Fibroblast of lung (primary cell): ENCODE data around the gene IFNA16.

Experiments used
- CTCF ChIP-seq, 2 donors: IDR thresholded peaks in 1 of 2; conservative IDR thresholded peaks in 1 of 2; 1 replicate in 1 of 2; 2 replicates in 1 of 2; pipeline ENCODE4 v1.5.1; 2011 to 2012; ENCODE audit warnings: low read length in 2 of 2, control low read depth in 1 of 2, inconsistent platforms in 1 of 2, low read depth in 1 of 2, mild to moderate bottlenecking in 1 of 2
- EZH2 ChIP-seq: IDR thresholded peaks from 2 replicates; pipeline ENCODE4 v1.5.1; 2012; ENCODE audit warnings: low read length, control low read depth, mild to moderate bottlenecking; ENCODE audit errors: missing control alignments

GRCh38 chr9:21228122-21228521, 11.0 kb upstream of the IFNA16 start, which contains the start of gene IFNA17:
- TF ChIP-seq CTCF (conservative IDR thresholded peaks at IDR 0.05 in 1 of 2, IDR thresholded peaks at IDR 0.05 in 1 of 2; ENCODE audit: low read depth in 1 of 2, low read length in 2 of 2), result no peak
- TF ChIP-seq EZH2, result no peak
